Skeletal muscle cell (primary cell): ENCODE results near the gene GNAL.

Experiments used
- DNase-seq: peaks from one replicate; pipeline ENCODE4 v3.0.0-alpha.2; 2010; ENCODE audit warnings: low read depth
- H3K4me3 ChIP-seq: 2 replicates; pipeline ENCODE4 v1.5.1; 2011; ENCODE audit warnings: low read depth, mild to moderate bottlenecking, control low read depth, low read length, moderate library complexity

The GNAL gene

DNA sequence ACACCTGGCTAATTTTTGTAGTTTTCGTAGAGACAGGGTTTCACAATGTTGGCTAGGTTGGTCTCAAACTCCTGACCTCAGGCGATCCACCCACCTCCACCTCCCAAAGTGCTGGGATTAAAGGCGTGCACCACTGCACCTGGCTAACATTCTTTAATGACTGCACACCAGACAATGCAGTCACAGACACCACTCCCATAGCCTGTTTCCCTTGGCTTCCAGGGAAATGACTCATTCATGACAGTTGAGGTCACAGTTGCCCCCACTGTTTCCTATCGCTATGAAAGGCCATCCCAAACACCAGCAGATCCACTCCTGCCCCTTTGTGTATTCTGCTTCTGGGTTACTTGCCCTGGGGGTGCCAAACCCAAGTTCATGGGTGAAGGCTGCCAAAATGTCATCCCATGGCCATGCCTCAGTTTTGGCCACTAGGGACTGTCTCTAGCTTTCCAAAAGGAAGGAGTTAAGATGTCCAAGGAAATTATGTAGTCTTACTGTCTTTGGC lies 170.9 kb downstream of the GNAL start:
- peak; percentile 45 for DNase-seq
- H3K4me3 ChIP-seq: no peak overlapping the region

DNA sequence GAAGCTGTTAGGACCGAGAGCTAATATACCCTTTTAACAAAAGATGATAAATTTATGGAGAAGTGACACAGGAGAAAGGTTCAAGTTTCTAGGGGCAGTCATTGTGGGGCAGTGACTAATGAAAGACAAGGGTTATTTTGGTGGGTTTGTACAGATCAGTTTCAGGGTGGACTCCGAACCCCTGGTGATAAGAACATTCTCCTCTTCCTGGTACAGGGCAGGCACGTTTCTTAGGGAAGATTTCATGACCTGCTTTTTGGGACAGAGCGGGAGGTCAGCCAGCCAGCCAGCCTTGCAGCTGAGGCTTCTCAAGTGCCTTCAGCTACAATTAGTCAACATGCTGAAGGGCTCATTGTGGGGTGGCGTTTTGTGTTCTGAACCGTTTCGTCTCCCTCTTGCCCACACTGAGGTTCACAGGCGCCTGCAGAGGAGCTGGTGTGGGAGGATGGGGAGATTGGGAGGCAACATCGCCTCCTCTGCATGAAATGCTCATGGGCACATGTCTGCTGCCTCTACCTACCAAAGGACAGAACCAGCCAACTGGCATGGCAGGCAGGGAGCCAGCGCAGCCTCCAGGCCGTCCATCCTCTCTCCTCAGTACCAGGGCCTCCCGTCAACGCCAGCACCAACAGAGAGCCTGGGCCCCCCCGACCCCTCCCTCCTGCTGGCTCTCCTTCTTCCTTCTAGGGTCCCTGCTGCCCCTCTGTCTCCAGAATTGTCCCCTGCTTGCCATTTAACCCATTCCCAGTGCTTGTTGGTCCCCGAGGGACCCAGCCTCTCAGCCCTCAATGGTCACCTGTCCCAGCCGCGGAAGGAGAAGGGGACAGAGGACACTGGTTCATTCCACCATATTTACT lies 171.8 kb downstream of the GNAL start:
- H3K4me3 ChIP-seq: no peak overlapping the region
- no peak for DNase-seq

DNA sequence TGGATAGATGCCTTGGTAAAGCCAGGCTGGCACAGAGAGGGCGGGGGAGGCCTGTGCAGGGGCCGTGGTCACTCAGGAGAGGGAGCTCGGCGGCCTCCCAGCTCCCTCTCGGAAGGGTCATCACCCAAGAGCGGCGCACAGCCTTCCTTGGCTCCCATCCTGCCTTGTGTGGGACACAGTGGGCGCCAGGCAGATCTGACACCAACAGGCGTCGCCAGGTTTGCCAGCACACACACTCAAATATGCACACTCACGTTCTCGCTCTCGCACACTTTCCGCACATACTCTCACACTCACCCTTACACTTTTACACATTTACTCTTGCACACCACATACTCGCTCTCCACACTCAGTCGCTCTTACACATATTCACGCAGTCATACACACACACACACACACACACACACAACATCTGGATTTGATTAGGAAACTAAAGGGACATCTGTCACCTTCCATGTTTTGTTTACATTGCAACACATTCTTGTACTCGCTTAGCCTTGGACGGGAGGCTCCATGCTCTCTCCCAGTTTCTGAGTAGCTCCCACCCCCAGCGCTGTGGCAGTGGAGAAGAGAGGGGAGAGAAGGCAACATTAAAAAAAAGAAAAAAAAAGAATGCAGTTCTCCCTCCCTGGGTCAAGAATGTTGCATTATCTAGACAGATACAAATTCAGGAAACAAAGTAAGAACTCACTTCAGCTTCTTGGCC lies 172.7 kb downstream of the GNAL start:
- DNase-seq: no peak

DNA sequence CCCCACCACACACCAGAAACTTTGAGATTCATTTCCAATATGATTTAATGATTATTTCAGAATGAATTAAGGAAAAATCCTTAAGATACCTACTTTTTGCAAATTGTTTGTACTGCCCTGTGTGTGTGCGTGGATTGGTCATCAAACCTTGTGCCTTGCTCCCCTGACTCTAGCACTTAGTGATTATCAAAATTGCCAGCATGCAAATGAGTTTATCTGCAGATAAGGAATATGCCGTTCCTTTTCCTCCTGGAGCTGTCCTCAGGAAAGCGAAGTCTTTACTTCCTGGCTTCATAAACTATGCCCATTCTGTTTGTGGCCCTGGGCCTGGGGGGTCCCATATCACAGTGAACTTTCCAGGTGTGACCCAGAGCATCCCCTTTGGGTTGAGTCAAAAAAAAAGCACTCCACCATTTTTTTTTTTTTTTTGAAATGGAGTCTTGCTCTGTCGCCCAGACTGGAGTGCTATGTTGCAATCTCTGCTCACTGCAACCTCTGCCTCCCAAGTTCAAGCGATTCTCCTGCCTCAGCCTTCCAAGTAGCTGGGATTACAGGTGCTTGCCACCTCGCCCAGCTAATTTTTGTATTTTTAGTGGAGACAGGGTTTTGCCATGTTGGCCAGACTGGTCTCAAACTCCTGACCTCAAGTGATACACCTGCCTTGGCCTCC lies 173.5 kb downstream of the GNAL start:
- no peak overlapping the region for H3K4me3 ChIP-seq
- no peak for DNase-seq

More for the DNA sequence above, 172.7 kb downstream of the GNAL start:
- H3K4me3 ChIP-seq: no peak overlapping the region

DNA sequence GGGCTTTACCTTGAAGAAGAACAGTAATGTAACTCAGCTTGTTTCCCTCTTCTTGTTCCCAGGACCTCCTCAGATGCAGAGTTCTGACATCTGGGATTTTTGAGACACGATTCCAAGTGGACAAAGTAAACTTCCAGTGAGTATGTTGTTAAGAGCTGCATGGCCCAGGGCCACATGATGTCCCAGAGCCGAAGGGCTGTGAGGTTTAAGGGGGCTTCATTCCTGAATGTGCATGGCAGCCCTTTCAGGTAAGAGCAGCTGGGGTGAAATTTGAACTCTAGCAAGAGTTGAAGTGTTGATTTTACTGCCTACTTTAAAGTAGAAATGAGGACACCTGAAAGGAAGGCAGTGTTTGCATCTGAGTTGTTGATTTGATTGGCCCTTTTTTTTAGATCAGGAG lies 175.4 kb downstream of the GNAL start:
- no peak overlapping the region for H3K4me3 ChIP-seq
- DNase-seq: no peak

DNA sequence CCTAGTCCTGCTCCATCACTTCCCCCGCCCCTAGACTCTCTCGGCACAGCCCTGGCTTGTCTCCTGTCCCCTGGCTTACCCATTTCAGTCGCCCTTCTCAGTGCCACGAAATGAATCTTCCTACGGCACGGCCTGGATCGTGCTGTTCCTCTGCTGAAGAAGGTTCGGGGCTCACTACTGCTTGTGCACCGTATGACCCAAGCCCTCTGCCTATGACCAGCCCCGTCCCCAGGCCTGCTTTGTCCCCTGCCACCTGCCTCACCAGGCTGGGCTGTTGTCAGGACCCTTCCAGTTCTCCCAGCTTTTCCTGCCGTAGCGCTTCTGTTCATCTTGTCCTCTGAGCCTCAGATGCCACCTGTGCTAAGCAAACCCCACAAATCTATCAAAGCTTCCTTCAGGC lies 176.0 kb downstream of the GNAL start:
- no peak for DNase-seq
- H3K4me3 ChIP-seq: no peak overlapping the region

DNA sequence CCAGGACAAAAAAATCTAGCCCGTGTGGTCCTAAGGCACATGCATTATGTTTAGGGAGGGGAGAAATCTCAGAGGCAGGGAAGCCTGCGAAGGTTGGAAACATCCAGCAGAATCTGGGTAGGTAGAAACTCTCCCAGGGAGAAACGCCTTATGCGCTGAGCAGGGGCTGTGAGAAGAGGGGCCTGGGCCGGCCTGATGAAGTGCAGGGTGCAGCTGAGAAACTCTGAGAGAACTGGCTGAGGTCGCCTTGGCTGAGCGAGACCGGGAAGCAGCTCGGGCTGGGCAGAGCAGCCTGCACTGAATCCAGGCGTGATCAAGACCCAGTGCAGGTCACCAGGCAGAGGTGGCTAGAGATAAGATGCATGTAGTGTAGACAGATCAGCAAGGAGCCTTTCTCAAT lies 177.3 kb downstream of the GNAL start:
- DNase-seq: no peak
- no peak overlapping the region for H3K4me3 ChIP-seq

DNA sequence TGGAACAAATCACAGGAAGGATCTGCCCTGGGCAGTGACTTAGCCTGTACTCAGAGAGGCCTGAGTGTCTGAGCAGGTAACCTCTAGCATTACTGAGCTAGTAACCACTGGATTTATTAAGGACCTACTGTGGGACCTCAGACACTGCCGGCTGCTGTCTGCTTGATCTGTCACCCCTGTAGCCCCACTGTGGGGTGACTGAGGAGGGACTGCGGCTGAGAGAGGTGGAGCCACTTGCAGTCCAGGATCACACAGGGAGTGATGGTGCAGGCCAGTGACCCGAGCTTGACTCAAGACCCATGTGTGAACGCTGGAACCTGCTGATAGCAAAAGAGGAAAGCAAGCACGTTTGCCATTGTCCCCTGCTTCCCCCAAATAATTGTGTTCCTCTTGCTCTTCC lies 177.7 kb downstream of the GNAL start:
- H3K4me3 ChIP-seq: no peak overlapping the region
- DNase-seq: no peak

DNA sequence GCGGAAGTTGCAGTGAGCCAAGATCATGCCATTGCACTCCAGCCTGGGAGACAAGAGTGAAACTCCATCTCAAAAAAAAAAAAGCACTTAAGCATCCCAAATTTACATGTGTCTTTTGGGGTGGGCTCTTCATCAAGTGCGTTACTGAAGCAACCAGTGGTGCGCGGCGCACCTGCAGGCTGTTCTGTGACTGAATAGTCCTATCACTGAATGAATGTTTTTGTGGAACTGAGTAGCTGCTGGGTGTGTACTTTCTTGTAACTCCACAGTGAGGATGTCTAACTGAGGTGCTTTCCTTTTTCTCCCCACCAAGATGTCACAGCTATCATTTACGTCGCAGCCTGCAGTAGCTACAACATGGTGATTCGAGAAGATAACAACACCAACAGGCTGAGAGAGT lies 179.2 kb downstream of the GNAL start:
- DNase-seq: no peak

DNA sequence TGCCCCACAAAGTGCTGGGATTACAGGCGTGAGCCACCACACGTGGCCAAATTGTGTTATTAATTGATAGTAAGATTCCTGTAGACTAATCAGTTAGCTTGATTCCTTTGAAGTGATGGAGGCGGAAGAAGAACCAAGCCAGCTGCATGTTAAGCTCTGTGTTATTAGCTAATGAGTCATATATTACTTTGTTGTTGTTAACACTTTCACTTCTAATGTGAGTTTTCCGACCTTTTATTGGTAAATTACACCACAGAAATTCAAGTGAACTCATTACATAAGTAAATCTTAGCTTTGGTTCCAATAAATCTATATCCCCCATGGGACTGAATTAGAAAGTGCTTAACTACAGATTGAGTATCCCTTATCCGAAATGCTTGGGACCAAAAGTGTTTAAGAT lies 182.4 kb downstream of the GNAL start:
- no peak overlapping the region for H3K4me3 ChIP-seq
- no peak for DNase-seq

More for the DNA sequence above, 179.2 kb downstream of the GNAL start:
- H3K4me3 ChIP-seq: no peak overlapping the region

DNA sequence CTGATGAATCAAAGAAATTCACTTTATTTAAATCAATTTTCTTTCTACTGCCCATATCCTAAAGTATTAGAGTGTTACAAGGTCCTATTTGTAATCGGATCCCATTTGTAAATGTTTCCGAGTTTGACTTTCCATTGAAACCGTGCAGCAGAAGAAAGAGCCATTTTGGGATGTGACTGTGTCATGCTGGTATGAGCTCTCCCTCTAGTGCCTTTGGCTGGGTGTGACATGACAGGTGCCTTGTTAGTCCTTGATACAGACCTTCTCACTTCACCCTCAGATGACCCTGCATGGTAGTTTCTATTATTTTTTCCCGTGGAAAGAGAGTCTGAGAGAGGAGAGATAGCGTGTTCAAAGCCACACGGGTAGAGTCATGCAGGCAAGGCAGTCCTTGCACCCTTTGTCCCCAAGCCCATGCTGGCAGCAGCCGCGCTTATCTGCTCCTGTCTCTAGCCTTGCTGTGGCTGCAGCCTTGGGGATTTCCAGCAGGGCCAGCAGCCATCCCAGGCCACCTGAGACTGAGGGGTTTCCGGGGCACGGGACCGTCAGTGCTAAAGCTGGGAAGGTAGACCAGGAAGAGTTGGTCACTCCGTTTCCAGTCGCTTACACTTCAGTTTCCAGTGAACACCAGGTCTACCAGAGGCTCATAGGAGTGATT lies 183.5 kb downstream of the GNAL start:
- no peak overlapping the region for H3K4me3 ChIP-seq
- no peak for DNase-seq

DNA sequence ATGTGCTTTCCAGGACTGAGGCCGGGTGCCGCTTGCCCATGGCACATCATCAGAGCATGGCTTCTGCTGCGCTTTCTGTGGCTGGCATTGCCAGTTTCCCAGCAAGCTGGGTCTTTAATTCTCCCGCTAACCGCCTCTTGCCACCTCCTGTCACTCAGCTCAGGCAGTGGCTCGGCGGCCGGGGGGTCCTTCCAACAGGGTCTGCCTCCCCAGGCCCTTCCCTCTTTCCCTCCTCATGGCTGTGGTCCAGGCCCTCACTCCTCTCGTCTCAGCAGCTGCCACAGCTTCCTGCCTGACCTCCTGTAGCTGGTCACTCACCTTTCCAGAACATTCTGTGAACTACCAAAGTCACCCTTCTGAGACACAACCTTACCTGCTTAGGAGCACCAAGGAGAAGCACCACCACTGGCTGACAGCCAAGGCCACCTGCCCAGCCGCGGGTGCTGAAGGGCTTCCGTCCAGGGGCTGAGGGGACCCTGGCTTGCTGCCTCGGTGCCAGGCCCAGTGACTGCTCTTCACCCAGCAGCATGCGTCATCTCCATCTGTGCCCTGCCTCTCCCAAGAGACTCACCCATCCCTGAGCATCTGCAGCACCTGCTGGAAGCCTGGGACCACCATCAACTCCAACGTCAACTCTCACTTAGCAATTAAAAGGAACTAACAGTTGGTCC lies 184.7 kb downstream of the GNAL start:
- no peak overlapping the region for H3K4me3 ChIP-seq
- DNase-seq: no peak

DNA sequence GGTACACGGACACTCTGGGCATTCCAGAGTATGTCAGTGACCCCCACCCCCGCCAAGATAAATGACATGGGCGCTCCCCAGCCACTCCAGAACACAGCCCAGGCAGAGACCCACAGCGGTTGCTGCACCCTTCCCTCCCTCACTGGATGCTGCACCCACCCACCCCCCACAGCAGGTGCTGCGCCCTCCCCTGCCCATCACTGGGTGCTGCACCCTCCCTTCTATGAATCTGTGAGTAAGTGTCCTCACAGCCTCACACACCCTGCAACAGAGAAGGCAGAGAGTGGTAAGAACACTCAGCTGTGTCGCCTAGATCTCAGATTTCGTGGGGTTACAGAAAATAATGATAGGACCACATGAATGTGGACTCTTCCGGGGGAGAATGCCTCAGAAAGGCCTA lies 185.6 kb downstream of the GNAL start:
- DNase-seq: no peak
- no peak overlapping the region for H3K4me3 ChIP-seq

DNA sequence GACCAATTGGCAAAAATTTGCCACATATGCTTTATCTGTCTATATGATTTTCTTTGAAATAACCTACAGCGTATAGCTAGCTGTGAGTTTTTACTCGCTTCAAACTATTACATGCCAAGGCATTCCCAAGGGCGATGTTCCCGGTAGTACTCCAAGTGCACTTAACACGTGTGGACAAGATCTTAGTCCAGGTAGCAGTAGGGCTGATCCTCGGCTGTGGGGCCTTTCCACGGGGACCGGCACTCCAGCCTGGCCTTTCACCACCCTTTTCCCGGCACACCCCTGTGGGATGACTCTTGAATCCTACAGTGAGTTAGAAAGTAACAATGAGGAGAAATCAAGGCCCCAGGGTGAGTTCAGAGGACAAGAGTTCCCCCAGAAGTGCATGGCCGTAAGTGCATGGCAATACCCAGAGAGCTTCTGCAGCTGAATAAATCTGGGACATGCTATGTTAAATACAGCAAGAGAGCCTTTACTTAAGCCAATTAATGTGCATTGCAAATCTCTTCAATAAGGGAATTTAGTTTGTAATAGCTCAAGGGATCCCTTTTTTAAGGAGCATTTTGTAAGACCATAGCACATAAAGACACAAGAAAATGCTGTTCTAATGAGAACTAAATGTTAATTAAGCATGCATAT lies 188.6 kb downstream of the GNAL start:
- no peak overlapping the region for H3K4me3 ChIP-seq
- no peak for DNase-seq

DNA sequence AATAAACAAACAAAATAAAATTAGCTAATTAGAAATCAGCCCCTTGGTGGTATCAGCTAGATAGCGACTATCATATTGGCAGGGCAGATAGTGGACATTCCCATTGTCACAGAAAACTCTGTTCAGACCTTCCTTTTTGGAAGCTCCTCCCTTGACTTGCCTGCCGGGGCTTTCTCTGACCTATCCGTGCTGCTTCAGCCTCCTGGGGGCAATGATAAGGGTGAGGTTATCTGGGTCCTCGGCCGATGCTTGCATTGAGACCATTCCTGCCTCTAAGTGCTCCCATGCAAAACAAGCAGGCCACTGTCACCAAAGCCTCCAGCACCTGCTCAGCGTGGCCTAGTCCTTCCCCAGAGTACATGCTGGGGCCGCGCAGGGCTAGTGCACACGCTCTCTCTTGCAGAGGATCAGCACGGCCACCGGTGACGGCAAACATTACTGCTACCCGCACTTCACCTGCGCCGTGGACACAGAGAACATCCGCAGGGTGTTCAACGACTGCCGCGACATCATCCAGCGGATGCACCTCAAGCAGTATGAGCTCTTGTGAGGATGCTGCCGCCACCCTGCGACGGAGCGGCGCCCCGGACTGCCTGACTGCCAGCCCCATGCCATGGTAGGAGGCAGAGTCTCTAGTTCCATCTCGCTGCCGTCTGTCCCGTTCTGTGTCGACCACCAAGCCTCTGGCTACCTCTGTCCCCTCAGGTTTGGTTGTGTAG lies 191.7 kb downstream of the GNAL start:
- no peak overlapping the region for H3K4me3 ChIP-seq
- no peak for DNase-seq

DNA sequence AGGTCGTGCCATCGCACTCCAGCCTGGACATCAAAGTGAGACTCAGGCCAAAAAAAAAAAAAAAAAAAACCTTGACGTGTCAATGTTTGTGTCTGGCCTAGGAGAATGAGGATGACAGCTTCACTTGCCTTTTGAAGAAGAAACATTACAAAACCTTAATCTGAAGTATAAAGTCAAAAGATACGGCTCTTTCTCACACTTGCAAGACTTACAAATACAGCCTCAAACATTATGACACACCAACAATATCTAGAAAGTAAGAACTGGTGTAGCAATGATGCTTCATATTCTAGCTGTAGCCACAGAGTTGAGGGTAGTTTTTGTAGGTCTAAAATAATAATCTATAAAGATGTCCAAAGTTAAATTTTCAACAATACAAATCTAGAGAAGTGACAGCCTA lies 193.6 kb downstream of the GNAL start:
- DNase-seq: no peak
- H3K4me3 ChIP-seq: no peak overlapping the region

DNA sequence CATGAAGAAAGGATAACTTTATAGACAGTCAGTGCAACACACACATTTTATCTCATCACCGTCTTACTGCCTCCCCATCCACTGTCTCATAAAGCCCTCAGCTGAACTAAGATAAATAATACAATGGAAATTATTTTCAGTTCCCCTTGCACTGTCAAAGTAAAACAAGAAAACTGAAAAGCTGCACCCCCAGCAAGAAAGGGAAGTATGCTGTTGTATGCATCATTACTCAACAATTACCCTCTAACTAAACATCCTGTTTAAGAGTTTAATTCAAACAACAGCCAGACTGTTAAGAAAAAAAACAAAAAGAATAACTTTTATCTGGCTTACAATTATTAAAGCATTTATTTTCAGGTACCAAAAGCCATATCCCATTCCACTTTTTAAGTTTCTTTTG lies 194.1 kb downstream of the GNAL start:
- H3K4me3 ChIP-seq: no peak overlapping the region
- no peak for DNase-seq

DNA sequence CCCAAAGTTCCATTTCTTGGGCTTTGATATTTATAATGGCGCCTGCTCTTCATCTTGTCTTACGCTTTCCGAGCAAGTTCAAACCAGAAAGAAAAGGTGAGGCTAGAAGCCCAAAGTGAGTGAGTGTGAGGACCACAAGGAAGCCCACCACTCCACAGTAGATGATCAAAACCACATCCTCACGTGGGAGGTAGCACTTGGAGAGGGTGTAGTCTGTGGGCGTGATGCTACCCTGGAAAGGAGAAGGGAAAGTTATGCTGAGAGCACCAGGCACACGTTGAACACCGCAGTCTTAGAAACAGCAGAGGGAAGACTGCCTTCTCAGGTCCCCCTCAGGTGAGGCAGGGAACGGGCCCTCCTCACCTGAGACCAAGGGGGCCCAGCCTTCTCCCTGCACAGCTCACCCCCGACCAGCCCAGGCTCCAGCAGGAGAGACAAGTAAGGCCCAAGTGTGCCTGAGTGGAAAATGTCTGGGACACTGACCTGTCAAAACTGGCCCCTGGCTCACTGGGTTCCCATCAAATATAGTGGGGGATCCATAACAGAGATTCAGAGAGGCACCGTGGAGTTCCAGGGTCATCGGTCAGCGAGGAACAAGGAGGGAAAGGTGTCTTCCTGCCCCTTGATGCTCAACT lies 195.4 kb downstream of the GNAL start:
- H3K4me3 ChIP-seq: no peak overlapping the region
- no peak for DNase-seq
